HG02678 (cell line): ENCODE results near the gene ADCYAP1.
"Not testable (repeated sequence)": the region's sequence is repeated elsewhere in the genome, so short reads cannot be mapped to it uniquely, and the experiment has no call there.

ENCODE experiments used
- ATAC-seq: cut with Tn5 transposase; IDR thresholded peaks from one replicate; pipeline ENCODE4 v1.9.1; 2021; ENCODE audit warnings: mild to moderate bottlenecking, moderate library complexity; ENCODE audit not compliant: unreplicated experiment

The ADCYAP1 gene

GRCh38 chr18:904218-905090 lies at the start of gene ADCYAP1:
Gene ADCYAP1, plus strand, starts transcription at chr18:904871. Its CDS starts 516 bp downstream, at chr18:905387.
- no peak for ATAC-seq

GRCh38 chr18:857986-858385 lies 46.7 kb upstream of the ADCYAP1 start:
- ATAC-seq: no peak

DNA sequence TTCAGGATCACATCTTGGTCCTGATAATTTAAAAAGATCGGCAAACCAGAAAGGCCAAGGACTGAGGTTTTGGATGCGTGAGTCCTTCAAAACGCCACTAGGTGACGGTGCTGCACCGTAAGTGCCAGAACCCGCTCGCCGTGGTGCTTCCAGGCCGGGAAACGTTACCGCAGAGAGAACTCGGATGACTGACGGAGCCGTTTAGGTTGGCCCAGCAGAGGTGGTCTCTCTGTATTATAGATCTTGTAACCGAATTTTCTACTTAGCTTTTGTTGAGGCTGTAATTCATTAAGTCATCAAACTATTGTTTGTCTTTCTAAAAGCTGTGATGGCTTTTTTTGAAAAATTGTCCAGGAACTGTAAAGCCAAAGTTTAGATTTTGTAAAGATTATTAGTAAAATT lies 39.8 kb upstream of the ADCYAP1 start:
- peak; percentile 97 for ATAC-seq

DNA sequence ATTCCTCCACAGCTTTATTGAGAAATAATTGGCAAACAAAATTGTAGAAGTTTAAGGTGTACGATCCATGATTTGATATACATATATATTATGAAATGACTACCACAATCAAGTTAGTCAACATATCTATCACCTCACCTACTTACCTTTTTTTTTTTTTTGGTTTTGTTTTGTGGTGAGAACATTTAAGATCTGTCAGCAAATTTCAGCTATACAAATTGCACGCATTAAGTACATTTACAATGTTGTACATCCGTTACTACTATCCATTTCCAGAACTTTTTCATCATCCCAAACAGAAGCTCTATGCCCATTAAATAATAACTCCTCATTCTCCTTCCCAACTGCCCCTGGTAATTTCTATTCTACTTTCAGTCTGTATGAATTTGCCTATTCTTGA lies 37.4 kb upstream of the ADCYAP1 start:
- no peak for ATAC-seq

DNA sequence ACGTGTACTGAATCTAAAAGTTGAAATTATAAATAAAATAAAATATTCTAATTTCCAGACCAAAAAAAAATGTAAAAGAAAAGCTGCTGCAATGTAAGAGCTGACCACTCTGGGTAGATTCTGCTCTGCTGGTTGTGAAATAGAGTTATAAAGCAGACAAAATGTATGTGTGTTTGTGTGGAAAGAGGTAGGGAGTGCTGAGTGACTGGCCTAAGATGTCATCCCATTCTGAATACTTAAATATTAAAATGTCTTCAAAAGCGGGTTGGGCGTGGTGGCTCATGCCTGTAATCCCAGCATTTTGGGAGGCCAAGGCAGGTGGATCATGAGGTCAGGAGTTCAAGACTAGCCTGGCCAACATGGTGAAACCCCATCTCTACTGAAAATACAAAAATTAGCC lies 31.2 kb upstream of the ADCYAP1 start:
- not testable (repeated sequence) for ATAC-seq

DNA sequence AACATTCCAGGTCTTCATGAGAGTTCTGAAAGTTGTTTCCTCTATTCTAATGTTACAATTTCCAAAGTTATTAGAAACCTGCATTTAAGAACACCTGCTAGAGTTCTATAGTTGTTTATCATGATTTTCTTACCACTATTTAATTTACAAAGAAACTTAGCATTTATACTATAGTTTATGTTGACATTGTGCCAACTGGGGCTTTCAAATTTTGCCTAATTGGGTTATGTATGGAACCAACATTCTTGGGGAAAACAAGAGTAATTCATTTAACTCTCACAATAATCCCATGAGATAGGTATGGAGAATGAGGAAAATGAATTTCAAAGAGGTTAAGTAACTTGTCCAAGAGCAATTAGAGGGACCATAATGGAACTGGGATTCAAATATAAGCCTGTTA lies 28.8 kb upstream of the ADCYAP1 start:
- ATAC-seq: no peak

- ATAC-seq: no peak
Measured at GRCh38 chr18:877238-877637, 27.4 kb upstream of the ADCYAP1 start.

GRCh38 chr18:886076-886475 lies 18.6 kb upstream of the ADCYAP1 start:
- ATAC-seq: no peak

- ATAC-seq: no peak
Measured at GRCh38 chr18:887716-888115, 17.0 kb upstream of the ADCYAP1 start.

- no peak for ATAC-seq
Measured at GRCh38 chr18:892316-892715, 12.4 kb upstream of the ADCYAP1 start.

DNA sequence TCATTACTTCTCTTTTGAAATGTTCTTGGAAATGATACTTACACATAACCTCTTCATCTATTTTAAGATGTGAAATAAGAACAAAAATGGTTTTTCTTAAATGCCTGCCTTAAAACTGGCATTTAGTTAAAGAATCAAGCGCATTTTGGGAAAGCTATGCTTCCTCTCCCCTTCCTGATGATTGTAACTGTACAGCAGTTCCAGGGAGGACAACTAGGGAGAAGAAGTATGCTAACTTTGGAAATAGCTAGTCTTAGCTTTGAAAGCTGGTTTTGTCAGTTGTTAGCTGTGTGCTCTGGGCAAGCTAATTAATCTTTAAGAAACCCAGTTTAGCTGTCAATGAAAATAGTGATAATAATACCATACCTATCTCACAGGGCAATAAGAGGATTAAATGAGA lies 8.4 kb upstream of the ADCYAP1 start:
- ATAC-seq: no peak

- no peak for ATAC-seq
Measured at GRCh38 chr18:901761-902160, 2.9 kb upstream of the ADCYAP1 start.

- ATAC-seq: no peak
Measured at GRCh38 chr18:902229-902628, 2.4 kb upstream of the ADCYAP1 start.

GRCh38 chr18:903701-904100 lies 970 bp upstream of the ADCYAP1 start:
- no peak for ATAC-seq

- no peak for ATAC-seq
Measured at GRCh38 chr18:905307-905947, 756 bp downstream of the ADCYAP1 start.

- ATAC-seq: no peak
Measured at GRCh38 chr18:905948-906415, 1.3 kb downstream of the ADCYAP1 start.

DNA sequence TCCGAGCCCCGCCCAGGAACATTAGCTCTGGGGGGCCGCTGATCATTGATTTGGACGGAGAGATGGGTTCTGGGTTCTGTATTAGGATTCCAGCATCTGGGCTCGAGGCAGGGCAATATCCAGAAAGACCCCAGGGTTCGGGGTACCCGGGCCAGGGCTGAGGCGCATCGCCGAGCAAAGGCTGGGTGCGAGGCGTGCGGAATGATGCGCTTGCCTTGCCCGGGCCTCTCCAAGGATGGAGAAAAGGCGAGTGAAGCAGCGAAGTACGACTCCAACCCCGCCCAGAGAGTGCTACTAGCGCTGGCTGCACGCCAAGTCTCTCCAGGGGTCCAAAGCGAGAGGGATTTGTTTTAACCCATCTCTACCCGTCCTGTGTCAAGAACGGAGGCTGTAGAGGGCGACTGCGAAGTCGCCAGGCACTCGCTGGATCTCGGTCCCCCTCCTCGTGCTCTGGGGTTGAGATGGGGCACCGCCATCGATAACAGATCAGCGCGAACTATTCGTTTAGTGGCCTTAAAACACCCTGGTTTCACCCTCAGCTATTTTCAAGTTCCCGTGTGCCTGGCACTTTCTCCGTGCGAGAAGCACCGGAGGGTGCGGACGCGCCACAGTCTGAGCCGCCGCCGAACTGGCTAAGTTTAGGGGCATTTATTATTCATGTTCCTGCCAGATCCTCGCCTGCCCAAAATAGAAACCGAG lies 1.9 kb downstream of the ADCYAP1 start:
- ATAC-seq: no peak

GRCh38 chr18:907115-907884 lies 2.6 kb downstream of the ADCYAP1 start:
- ATAC-seq: no peak

DNA sequence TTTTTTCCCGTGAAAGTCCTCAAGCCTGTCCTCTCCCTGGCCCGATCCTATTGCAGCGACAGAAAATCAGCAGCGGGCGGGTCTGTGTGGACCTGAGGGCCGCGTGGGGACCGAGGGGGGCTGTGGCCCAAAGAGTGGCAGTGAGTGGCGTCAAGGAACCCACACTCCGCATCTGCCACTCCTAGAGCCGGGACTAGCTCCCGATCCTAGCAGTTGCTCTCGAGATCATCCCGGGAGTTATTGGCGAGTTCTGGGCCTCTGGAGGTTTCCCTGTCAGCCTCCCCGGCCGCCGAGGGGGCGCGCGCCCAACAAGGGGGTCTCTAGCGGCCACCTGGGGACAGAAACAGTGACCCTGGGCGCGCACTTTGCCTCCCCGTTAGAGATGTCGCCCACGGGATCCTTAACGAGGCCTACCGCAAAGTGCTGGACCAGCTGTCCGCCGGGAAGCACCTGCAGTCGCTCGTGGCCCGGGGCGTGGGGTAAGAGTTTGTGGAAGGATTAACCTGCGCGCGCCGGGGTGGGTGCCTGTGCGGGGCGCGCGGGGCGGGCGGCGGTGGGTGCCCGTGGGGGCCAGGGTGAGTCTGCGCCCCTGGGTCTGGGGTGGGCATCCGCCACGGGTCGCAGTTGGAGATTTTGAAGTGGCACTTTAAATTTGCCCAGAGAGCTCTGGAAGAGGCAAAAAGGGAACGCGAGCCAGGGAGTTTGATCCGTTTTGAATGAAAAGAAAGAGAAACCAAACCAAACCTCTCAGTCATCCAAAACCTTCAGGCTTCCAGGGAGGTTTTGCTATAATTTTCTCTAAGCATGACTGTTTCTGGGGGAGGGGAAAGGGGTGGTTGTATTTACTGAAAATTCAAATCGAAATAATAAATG lies 3.5 kb downstream of the ADCYAP1 start:
- ATAC-seq: no peak
